Esophagus squamous epithelium (tissue), 5 donors: ENCODE results near the gene ZMIZ2. TPM values are rescaled to one million over a fixed set of nuclear protein-coding genes. Genes with fewer than 3 reads are reported as not detected.

ENCODE experiments used
- DNase-seq: peaks from one replicate; lab custom pipeline; 2025; lab: John Stamatoyannopoulos, UW
- H3K27ac ChIP-seq, 4 donors: fragments of 200-600 bp; sonication (generic); one replicate each; pipeline ENCODE4 v1.5.1; 2016 to 2019; ENCODE audit warnings: mild to moderate bottlenecking in 1 of 4
- H3K27me3 ChIP-seq, 4 donors: fragments of 200-600 bp; sonication (generic); 1 replicate in 3 of 4; 2 replicates in 1 of 4; pipeline versions ENCODE4 v1.5.1 to v1.6.0; 2017 to 2021; ENCODE audit warnings: antibody characterized with exemption in 1 of 4
- H3K36me3 ChIP-seq, 3 donors: fragments of 200-600 bp; sonication (generic); one replicate each; pipeline ENCODE4 v1.5.1; 2016 to 2019
- H3K4me1 ChIP-seq, 3 donors: fragments of 200-600 bp; sonication (generic); one replicate each; pipeline ENCODE4 v1.5.1; 2017 to 2019
- H3K4me3 ChIP-seq, 4 donors: fragments of 200-600 bp; sonication (generic); 1 replicate in 3 of 4; 2 replicates in 1 of 4; pipeline ENCODE4 v1.5.1; 2016 to 2019; ENCODE audit warnings: mild to moderate bottlenecking in 2 of 4, moderate library complexity in 1 of 4
- H3K9me3 ChIP-seq, 3 donors: fragments of 200-600 bp; sonication (generic); one replicate each; pipeline ENCODE4 v1.5.1; 2016 to 2019
- POLR2A ChIP-seq, 4 donors: fragments of 450-650 bp; IDR thresholded peaks; one replicate each; pipeline ENCODE4 v1.6.1; 2017; ENCODE audit warnings: antibody characterized with exemption in 4 of 4, mild to moderate bottlenecking in 4 of 4, moderate library complexity in 3 of 4
- WGBS, 2 donors: methylation state at CpG; one replicate each; pipeline ENCODE4 v1.1.5; 2018; 5-methylcytosine and 5-hydroxymethylcytosine counted together
- intact Hi-C: fragments of 100-400 bp; cut with DNase I; formaldehyde crosslinking; loops from one replicate; pipeline ENCODE4 v1.15.0; 2022
- total RNA-seq, 4 donors: library from RNA; depleted of rRNA; stranded (reverse); fragments of >200 nt; gene quantifications; one replicate each; pipeline ENCODE4 v1.1.0, GENCODE V29; 2016
- TF ChIP-seq, protein P1 (sequence below), 6 experiments: fragments of 450-650 bp in 4 of 6; fragments of 200-600 bp in 2 of 6; sonication (generic) in 2 of 6; IDR thresholded peaks; one replicate each; pipeline ENCODE4 v1.5.1; 2016 to 2019; ENCODE audit warnings: antibody characterized with exemption in 6 of 6, mild to moderate bottlenecking in 4 of 6, moderate library complexity in 4 of 6
- donor health status: DM: yes; HTN: yes; CAD: no.

ZMIZ2 gene
- total RNA-seq, 4 donors from 2014 or later = 6.9 to 25.4 (median 18.3) TPM

DNA sequence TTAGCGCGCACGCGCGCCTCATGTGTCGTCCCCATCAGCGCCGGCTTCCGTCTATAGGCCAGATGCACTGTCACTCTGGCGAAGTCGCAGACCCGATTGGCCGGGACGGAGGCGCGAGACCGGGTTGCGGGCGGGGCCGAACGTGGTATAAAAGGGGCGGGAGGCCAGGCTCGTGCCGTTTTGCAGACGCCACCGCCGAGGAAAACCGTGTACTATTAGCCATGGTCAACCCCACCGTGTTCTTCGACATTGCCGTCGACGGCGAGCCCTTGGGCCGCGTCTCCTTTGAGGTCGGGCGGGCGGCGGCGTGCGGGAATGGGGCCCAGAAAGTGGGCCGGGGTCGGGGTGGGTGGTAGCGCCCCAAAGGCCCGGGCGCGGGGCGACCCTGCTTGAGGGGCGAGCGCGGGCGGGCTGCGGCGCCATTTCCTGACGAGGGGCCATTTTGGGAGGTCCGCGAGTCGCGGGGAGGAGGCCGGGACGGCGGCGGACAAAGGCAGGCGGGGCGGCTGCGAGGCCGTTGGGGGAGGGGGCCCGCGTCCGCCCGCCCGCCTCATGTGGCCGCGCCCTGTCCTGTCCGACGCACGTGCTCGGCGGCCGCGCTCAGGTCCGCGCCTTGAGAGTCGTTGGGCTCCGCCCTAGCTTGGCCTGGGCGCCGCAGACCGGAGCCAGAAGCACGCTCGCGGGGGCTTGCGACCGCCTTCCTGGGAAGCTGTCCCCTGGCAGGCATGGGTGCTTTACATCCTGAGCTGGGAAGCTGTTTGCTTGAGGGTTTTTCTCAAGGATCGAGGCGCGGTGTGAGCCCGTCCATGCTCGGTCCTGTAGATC, 48.1 kb downstream of the ZMIZ2 start, which contains the start of gene PPIA:
PPIA (plus strand) TSS at position 178 of the 825 bp plus-strand sequence; CDS start at position 222, 44 bp downstream.
- no peaks in the 10 kb centered on the region for H3K9me3 ChIP-seq
- intact Hi-C loops = no loop called here
- peaks cover 7 to 43% (median 17%) of the 10 kb centered on the region in 3 donors for H3K4me1 ChIP-seq
- no peaks in the 10 kb centered on the region for H3K27me3 ChIP-seq
- TF ChIP-seq, protein P1, sequence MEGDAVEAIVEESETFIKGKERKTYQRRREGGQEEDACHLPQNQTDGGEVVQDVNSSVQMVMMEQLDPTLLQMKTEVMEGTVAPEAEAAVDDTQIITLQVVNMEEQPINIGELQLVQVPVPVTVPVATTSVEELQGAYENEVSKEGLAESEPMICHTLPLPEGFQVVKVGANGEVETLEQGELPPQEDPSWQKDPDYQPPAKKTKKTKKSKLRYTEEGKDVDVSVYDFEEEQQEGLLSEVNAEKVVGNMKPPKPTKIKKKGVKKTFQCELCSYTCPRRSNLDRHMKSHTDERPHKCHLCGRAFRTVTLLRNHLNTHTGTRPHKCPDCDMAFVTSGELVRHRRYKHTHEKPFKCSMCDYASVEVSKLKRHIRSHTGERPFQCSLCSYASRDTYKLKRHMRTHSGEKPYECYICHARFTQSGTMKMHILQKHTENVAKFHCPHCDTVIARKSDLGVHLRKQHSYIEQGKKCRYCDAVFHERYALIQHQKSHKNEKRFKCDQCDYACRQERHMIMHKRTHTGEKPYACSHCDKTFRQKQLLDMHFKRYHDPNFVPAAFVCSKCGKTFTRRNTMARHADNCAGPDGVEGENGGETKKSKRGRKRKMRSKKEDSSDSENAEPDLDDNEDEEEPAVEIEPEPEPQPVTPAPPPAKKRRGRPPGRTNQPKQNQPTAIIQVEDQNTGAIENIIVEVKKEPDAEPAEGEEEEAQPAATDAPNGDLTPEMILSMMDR (IDR thresholded peaks at IDR 0.05) = no peak
- peak in 3 of 4 donors; percentile 72 to 94 (median 90) for TF ChIP-seq POLR2A (IDR thresholded peaks at IDR 0.05)
- 0% methylated on average over 1 to 4 of the region's 99 CpGs for WGBS, 2 donors
- peak within 1 kb of the TSS; percentile 95 to 99 (median 98) for H3K27ac ChIP-seq
- peaks cover 13 to 34% (median 18%) of the 10 kb centered on the region in 3 donors for H3K36me3 ChIP-seq
- peak within 1 kb of the TSS; percentile 62 to 89 (median 74) for H3K4me3 ChIP-seq
- DNase-seq = peak; percentile 87

DNA sequence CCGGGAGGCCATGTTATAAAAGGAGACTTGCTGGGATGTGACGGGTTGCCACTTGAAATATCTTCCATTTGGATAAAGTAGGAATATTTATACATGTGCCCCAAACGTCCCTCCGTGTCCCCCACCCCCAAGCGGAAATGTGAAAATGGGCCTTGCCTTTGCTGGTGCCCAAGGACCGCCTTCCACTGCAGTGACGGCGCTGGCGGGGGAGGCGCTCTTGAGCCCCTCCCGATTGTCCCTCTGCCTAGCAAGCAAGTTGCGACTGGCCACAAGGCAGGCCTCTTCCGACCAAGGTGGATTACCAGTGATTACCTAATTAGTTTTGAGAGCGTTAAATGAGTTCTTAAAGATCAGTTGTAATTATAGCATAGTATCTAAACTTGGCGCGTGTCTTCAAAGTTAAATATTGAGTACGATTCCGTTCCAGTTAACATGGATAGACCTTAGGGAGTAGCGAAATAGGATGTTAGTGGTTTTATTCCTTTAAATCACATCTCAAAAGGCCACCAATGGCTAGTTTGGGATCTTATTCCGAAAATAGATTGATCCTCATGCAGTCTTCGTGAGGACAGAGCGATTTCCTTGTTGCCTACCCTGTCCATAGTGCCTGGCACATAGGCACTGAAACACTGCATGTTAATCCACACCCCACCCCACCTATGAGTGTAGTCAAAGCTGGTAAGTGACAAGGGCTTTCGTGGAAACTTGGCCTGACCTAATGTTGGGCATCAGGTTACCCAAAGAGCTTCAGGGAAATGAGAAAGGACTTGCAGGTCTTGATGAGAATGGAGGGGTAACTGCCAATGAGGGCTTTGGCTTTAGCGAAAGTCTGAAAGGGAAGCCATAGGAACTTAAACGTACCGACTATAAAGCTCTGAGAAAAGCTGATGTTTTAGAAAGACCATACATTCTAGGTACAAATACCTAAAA, 48.9 kb downstream of the ZMIZ2 start:
- peak overlapping the region; percentile 95 to 99 (median 98) for H3K27ac ChIP-seq
- peaks cover 7 to 43% (median 17%) of the 10 kb centered on the region in 3 donors for H3K4me1 ChIP-seq
- intact Hi-C loops = no loop called here
- H3K27me3 ChIP-seq = no peaks in the 10 kb centered on the region
- peaks cover 20 to 42% (median 24%) of the 10 kb centered on the region in 3 donors for H3K36me3 ChIP-seq
- no peaks in the 10 kb centered on the region for H3K9me3 ChIP-seq
- peak in 2 of 4 donors; percentile 38 to 72 for TF ChIP-seq POLR2A (IDR thresholded peaks at IDR 0.05)
- TF ChIP-seq, protein P1 (IDR thresholded peaks at IDR 0.05) = peak in 5 of 6 experiments; percentile 27 to 49 (median 37)
- 0 to 1% methylated on average over 21 to 23 of the region's 26 CpGs for WGBS, 2 donors
- peak overlapping the region; percentile 62 to 89 (median 74) for H3K4me3 ChIP-seq
- DNase-seq = peak; percentile 44

DNA sequence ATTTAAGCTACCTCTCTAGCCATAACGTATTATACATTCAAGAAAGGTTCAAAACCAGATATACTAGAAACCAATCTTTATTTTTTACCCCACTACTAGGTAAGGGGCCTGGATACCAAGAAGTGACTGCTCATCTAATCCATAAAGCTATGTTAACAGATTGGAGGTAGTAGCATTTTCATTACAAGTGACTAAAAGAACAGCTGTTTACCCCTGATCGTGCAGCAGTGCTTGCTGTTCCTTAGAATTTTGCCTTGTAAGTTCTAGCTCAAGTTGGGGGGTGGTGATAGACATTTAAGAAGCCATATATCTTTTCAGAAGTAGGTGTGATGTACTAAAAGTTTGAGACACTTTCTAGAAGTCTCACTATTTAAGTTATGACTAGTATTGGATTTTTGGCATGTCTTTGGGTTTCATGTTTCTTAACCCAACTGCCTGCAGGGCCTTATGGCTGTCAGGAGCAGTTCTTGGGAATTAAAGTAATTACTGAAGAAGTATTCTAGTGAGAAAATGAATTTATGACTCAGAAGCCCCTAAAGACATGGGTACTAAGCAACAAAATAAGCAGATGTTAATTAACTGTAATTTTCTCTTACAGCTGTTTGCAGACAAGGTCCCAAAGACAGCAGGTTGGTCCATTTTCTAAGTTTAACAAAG, 50.1 kb downstream of the ZMIZ2 start:
- H3K36me3 ChIP-seq = peaks cover 28 to 54% (median 32%) of the 10 kb centered on the region in 3 donors
- peak overlapping the region; percentile 62 to 89 (median 74) for H3K4me3 ChIP-seq
- peaks cover 7 to 43% (median 17%) of the 10 kb centered on the region in 3 donors for H3K4me1 ChIP-seq
- WGBS, 2 donors = 3 to 5% methylated on average over 2 of the region's 2 CpGs
- intact Hi-C loops = no loop called here
- no peak for DNase-seq
- no peaks in the 10 kb centered on the region for H3K9me3 ChIP-seq
- TF ChIP-seq POLR2A (IDR thresholded peaks at IDR 0.05) = no peak
- TF ChIP-seq, protein P1 (IDR thresholded peaks at IDR 0.05) = no peak
- H3K27me3 ChIP-seq = no peaks in the 10 kb centered on the region
- peak overlapping the region; percentile 95 to 99 (median 98) for H3K27ac ChIP-seq

DNA sequence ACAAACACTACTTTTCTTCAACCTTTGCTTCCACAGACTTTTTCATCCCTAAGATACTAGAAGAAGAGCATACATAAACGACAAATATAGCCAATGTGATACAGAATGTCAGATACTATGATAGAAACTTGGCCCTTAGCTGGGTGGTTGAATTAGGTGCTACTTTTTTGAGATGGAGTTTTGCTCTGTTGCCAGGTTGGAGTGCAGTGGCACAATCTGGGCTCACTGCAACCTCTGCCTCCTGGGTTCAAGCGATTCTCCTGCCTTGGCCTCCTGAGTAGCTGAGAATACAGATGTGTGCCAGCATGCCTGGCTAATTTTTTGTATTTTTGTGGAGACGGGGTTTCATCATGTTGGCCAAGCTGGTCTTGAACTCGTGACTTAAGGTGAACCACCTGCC, 51.3 kb downstream of the ZMIZ2 start:
- Histone ChIP-seq H3K27me3 (no peaks in the 10 kb centered on the region), H3K4me3 (no peak overlapping the region), H3K36me3 (peaks cover 28 to 66% (median 36%) of the 10 kb centered on the region in 3 donors), H3K4me1 (peaks cover 7 to 42% (median 17%) of the 10 kb centered on the region in 3 donors), H3K9me3 (no peaks in the 10 kb centered on the region), H3K27ac (peak overlapping the region in 1 of 4 donors; percentile 96)
- intact Hi-C loops = no loop called here
- no peak for DNase-seq
- WGBS, 2 donors = 69 to 71% methylated on average over 4 of the region's 4 CpGs
- no peak for TF ChIP-seq POLR2A (IDR thresholded peaks at IDR 0.05)
- TF ChIP-seq, protein P1 (IDR thresholded peaks at IDR 0.05) = no peak
